HCT116 (cell line): Measurements from ENCODE around the gene STON2. TPM values are rescaled to one million over a fixed set of nuclear protein-coding genes. Genes with fewer than 3 reads are reported as not detected.
A peak's percentile ranks its signal among the peaks of the same experiment; 100 is the strongest.

Source experiments
- ATAC-seq: fragments of 200-7000 bp; cut with Tn5 transposase; 2 replicates; pipeline ENCODE4 v1.9.1; 2020; ENCODE audit warnings: mild to moderate bottlenecking, moderate library complexity
- BruUV-seq: library from RNA; stranded (reverse); fragments of 400-500 nt; replicated peaks from 2 replicates; lab custom pipeline; 2021; lab: Mats Ljungman, UMichigan
- CTCF ChIA-PET: fragments of 300-600 bp; sonication (Branson Sonifier 250); formaldehyde crosslinking; loops from one replicate; lab custom pipeline; 2021; ENCODE audit warnings: antibody characterized with exemption; lab: Charles Lee
- POLR2A ChIA-PET: fragments of 300-600, 350-600 bp; sonication (Branson Sonifier 250); formaldehyde crosslinking; loops from one replicate; lab custom pipeline; 2021; ENCODE audit warnings: antibody characterized with exemption; lab: Charles Lee
- RAD21 ChIA-PET, 2 experiments: fragments of 300-600 bp; sonication (Branson Sonifier 250); formaldehyde crosslinking; loops; one replicate each; lab custom pipeline; 2023; ENCODE audit warnings: low total read pairs in 2 of 2; ENCODE audit not compliant: uncharacterized antibody in 2 of 2, unreplicated experiment in 2 of 2, low non-redundant PET in 1 of 2; lab: Charles Lee
- DNase-seq: peaks from one replicate; pipeline ENCODE4 v3.0.0-alpha.2; 2010; ENCODE audit warnings: low read depth, low spot score
- H2AFZ ChIP-seq: fragments of 200-600 bp; shearing (Covaris generic), sonication (generic); 2 replicates; pipeline ENCODE4 v1.6.1; 2017; ENCODE audit warnings: low read depth, mixed run types, mixed read lengths, antibody characterized with exemption, low read length; ENCODE audit not compliant: poor library complexity, severe bottlenecking
- H3K27ac ChIP-seq: 2 replicates; pipeline ENCODE4 v1.5.1; 2012; ENCODE audit warnings: low read depth, low read length
- H3K27me3 ChIP-seq: fragments of 200-600 bp; sonication (generic); 2 replicates; pipeline ENCODE4 v1.6.1; 2016; ENCODE audit warnings: mixed run types, low read length, mixed read lengths; ENCODE audit not compliant: insufficient read depth
- H3K36me3 ChIP-seq, 2 experiments: fragments of 200-500 bp in 1 of 2; fragments of 200-600 bp in 1 of 2; sonication (Bioruptor generic) in 1 of 2; sonication (generic) in 1 of 2; 2 replicates each; pipeline versions ENCODE4 v1.5.1 to v1.6.1; 2014 to 2016; ENCODE audit warnings: low read length in 2 of 2, inconsistent platforms in 1 of 2, mixed read lengths in 1 of 2, mixed run types in 1 of 2; ENCODE audit not compliant: insufficient read depth in 2 of 2, control insufficient read depth in 1 of 2
- H3K4me1 ChIP-seq, 2 experiments: fragments of 200-600 bp in 1 of 2; sonication (generic) in 1 of 2; 2 replicates each; pipeline versions ENCODE4 v1.5.1 to v1.6.1; 2012 to 2017; ENCODE audit warnings: low read length in 2 of 2, inconsistent platforms in 1 of 2, mild to moderate bottlenecking in 1 of 2, mixed read lengths in 1 of 2, mixed run types in 1 of 2, moderate library complexity in 1 of 2; ENCODE audit not compliant: insufficient read depth in 2 of 2, control insufficient read depth in 1 of 2
- H3K4me2 ChIP-seq: fragments of 200-600 bp; sonication (generic); 2 replicates; pipeline ENCODE4 v1.6.1; 2017; ENCODE audit warnings: mixed run types, low read length, mixed read lengths
- H3K4me3 ChIP-seq, 2 experiments: fragments of 200-600 bp in 1 of 2; sonication (generic) in 1 of 2; replicated peaks in 1 of 2; 2 replicates each; pipeline ENCODE4 v1.5.1; 2011 to 2016; ENCODE audit warnings: low read length in 2 of 2, control low read depth in 1 of 2, low read depth in 1 of 2, mild to moderate bottlenecking in 1 of 2, mixed read lengths in 1 of 2, mixed run types in 1 of 2
- H3K79me2 ChIP-seq: fragments of 200-600 bp; sonication (generic); 2 replicates; pipeline ENCODE4 v1.6.1; 2017; ENCODE audit warnings: mild to moderate bottlenecking, mixed run types, low read length, moderate library complexity, mixed read lengths; ENCODE audit not compliant: insufficient read depth
- H3K9ac ChIP-seq: fragments of 200-600 bp; sonication (generic); 2 replicates; pipeline ENCODE4 v1.6.1; 2016; ENCODE audit warnings: low read length, mixed read lengths
- H3K9me2 ChIP-seq: fragments of 200-600 bp; sonication (generic), shearing (Covaris generic); 2 replicates; pipeline ENCODE4 v1.6.1; 2017; ENCODE audit warnings: mixed run types, mild to moderate bottlenecking, moderate library complexity; ENCODE audit not compliant: insufficient read depth
- H3K9me3 ChIP-seq, 2 experiments: fragments of 200-500 bp in 1 of 2; fragments of 200-600 bp in 1 of 2; sonication (Bioruptor generic) in 1 of 2; sonication (generic) in 1 of 2; 2 replicates each; pipeline ENCODE4 v1.6.1; 2014 to 2017; ENCODE audit warnings: low read length in 2 of 2, mixed read lengths in 2 of 2, inconsistent platforms in 1 of 2, low read depth in 1 of 2, mild to moderate bottlenecking in 1 of 2, mixed run types in 1 of 2, moderate library complexity in 1 of 2; ENCODE audit not compliant: control insufficient read depth in 1 of 2, insufficient read depth in 1 of 2
- H4K20me1 ChIP-seq: fragments of 200-600 bp; sonication (generic), shearing (Covaris generic); 2 replicates; pipeline ENCODE4 v1.6.1; 2017; ENCODE audit warnings: mixed run types, mild to moderate bottlenecking, moderate library complexity; ENCODE audit not compliant: insufficient read depth
- CBX3 ChIP-seq: IDR thresholded peaks from 2 replicates; pipeline ENCODE4 v1.6.1; 2012; ENCODE audit warnings: low read depth
- EGR1 ChIP-seq: IDR thresholded peaks from 2 replicates; pipeline ENCODE4 v1.6.1; 2012; ENCODE audit warnings: low read depth
- RAD21 ChIP-seq: IDR thresholded peaks from 2 replicates; pipeline ENCODE4 v1.6.1; 2012; ENCODE audit warnings: low read depth, mild to moderate bottlenecking
- intact Hi-C: fragments of 100-400 bp; cut with micrococcal nuclease; formaldehyde crosslinking; loops from 2 replicates; pipeline ENCODE4 v1.10.0; 2022
- total RNA-seq: library from RNA; stranded (reverse); gene quantifications from one replicate; pipeline ENCODE4 v1.2.1, GENCODE V29; 2021; ENCODE audit not compliant: unreplicated experiment
- TF ChIP-seq, protein P1 (sequence below), 3 experiments: fragments of 200-600 bp in 1 of 3; sonication (generic) in 1 of 3; IDR thresholded peaks in 2 of 3; conservative IDR thresholded peaks in 1 of 3; 2 replicates each; pipeline ENCODE4 v1.5.1; 2012 to 2017; ENCODE audit warnings: low read depth in 2 of 3, low read length in 2 of 3, antibody characterized with exemption in 1 of 3, borderline replicate concordance in 1 of 3, control low read depth in 1 of 3, mild to moderate bottlenecking in 1 of 3, mixed read lengths in 1 of 3, mixed run types in 1 of 3, moderate library complexity in 1 of 3; ENCODE audit not compliant: insufficient read depth in 1 of 3

STON2 gene
- total RNA-seq, 1 experiment from 2014 or later, result 4.1 TPM

DNA sequence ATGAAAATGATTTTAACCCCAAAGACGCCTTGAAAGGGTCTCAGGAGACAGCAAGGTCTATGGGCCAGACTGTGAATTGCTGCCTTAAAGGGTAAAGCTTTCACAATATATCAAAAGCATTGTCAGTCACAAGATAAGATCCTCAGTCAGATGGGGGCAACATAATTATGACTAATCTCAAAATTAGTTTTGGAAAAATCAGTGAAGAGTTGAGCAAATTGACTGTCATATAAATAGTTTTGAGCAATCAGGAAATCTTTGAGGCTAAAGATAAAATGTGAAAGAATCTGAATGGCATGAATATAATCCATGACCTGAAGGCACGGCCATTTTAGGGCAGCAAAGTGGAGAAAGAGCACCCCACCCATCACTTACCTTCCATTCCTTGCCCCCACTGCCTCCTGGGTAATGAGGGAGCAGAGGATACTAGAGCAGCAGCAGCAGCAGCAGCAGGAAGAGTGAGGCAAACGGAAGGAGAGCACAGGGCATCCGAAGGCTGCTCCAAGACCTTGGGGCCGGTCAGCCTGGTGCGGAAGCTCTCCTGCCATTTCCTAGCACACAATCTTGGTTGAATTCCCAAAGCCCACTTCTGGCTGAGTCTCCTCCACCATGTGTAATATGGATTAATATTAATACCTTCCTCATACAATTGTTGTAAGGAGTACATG lies 7.0 kb downstream of the STON2 start:
- CTCF ChIA-PET, result no interaction called here
- intact Hi-C loops, result no loop called here
- H3K4me2 ChIP-seq, result no peak overlapping the region
- H2AFZ ChIP-seq, result no peak overlapping the region
- H3K9me2 ChIP-seq, result no peaks in the 10 kb centered on the region
- peaks cover 0 to 22% of the 10 kb centered on the region in 2 experiments; a peak in 2 of 4 replicates for H3K4me1 ChIP-seq
- no peak overlapping the region for H3K4me3 ChIP-seq
- no peaks in the 10 kb centered on the region for H3K36me3 ChIP-seq
- H3K27me3 ChIP-seq, result no peaks in the 10 kb centered on the region
- ATAC-seq, result no peak
- POLR2A ChIA-PET, result no interaction called here
- no peaks in the 10 kb centered on the region for H3K9me3 ChIP-seq
- RAD21 ChIA-PET, result no interaction called here
- no peak overlapping the region for H3K9ac ChIP-seq
- no peak for TF ChIP-seq RAD21
- TF ChIP-seq CBX3, result no peak
- TF ChIP-seq, protein P1, sequence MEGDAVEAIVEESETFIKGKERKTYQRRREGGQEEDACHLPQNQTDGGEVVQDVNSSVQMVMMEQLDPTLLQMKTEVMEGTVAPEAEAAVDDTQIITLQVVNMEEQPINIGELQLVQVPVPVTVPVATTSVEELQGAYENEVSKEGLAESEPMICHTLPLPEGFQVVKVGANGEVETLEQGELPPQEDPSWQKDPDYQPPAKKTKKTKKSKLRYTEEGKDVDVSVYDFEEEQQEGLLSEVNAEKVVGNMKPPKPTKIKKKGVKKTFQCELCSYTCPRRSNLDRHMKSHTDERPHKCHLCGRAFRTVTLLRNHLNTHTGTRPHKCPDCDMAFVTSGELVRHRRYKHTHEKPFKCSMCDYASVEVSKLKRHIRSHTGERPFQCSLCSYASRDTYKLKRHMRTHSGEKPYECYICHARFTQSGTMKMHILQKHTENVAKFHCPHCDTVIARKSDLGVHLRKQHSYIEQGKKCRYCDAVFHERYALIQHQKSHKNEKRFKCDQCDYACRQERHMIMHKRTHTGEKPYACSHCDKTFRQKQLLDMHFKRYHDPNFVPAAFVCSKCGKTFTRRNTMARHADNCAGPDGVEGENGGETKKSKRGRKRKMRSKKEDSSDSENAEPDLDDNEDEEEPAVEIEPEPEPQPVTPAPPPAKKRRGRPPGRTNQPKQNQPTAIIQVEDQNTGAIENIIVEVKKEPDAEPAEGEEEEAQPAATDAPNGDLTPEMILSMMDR (IDR thresholded peaks at IDR 0.05 in 2 of 3, conservative IDR thresholded peaks at IDR 0.05 in 1 of 3; ENCODE audit: borderline replicate concordance in 1 of 3, insufficient read depth in 1 of 3, low read depth in 2 of 3, low read length in 2 of 3), result no peak
- TF ChIP-seq, all 23 proteins: peak for 0
- H3K27ac ChIP-seq, result no peak overlapping the region
- no peaks in the 10 kb centered on the region for H3K79me2 ChIP-seq
- no peak for DNase-seq
- no peaks in the 10 kb centered on the region for H4K20me1 ChIP-seq
- BruUV-seq, result no TSS peak

DNA sequence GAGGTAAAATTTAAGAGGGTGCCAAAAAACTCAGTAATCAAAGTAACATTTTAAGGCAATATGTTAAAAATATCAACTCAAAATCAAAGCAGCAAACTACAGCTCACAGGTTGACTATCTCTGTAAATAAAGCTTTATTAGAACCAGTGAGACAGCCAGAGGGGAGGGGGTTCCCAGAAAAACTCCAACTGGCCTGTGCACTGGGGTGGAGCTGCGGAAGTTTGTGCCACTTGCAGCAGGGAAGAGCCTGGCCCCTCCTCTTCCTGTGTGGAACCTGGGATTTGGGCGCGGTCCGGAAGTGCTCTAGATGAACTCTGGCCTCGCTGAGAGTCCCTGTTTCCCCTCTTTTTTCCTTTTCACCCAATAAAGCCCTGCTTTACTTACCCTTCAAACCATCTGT lies 8.1 kb downstream of the STON2 start:
- Histone ChIP-seq H3K4me1 (peaks cover 0 to 22% of the 10 kb centered on the region in 2 experiments; a peak in 2 of 4 replicates), H2AFZ (no peak overlapping the region), H3K36me3 (no peaks in the 10 kb centered on the region), H4K20me1 (no peaks in the 10 kb centered on the region), H3K9me3 (no peaks in the 10 kb centered on the region), H3K79me2 (no peaks in the 10 kb centered on the region), H3K4me3 (no peak overlapping the region), H3K27me3 (no peaks in the 10 kb centered on the region), H3K9me2 (no peaks in the 10 kb centered on the region)
- POLR2A ChIA-PET, result no interaction called here
- intact Hi-C loops, result no loop called here
- DNase-seq, result no peak
- TF ChIP-seq CBX3, result no peak
- TF ChIP-seq EGR1, result no peak
- TF ChIP-seq, all 23 proteins: peak for 0
- RAD21 ChIA-PET, result no interaction called here
- ATAC-seq, result peak; percentile 42; the same call in 1 of the 2 replicates
- CTCF ChIA-PET, result no interaction called here
- Histone ChIP-seq H3K9ac (no peak overlapping the region), H3K4me2 (peak overlapping the region; percentile 20; the same call in 1 of the 2 replicates), H3K27ac (no peak overlapping the region)
- BruUV-seq, result no TSS peak
